K562 (cell line): ENCODE results near the gene NEU1. TPM values are rescaled to one million over a fixed set of nuclear protein-coding genes. Genes with fewer than 3 reads are reported as not detected.
A peak's percentile ranks its signal among the peaks of the same experiment; 100 is the strongest.

Source experiments
- CBX2 ChIP-seq: fragments of 200-600 bp; sonication (generic); IDR thresholded peaks from one replicate; pipeline ENCODE4 v1.6.1; 2012; ENCODE audit warnings: mild to moderate bottlenecking, low read length, inconsistent platforms; ENCODE audit not compliant: insufficient read depth, poor library complexity, severe bottlenecking
- GATA2 ChIP-seq: sonication (generic); formaldehyde crosslinking; IDR thresholded peaks from 2 replicates; pipeline ENCODE4 v1.4.0; 2020; ENCODE audit warnings: mild to moderate bottlenecking, missing genetic modification reagents
- GTF2F1 ChIP-seq: IDR thresholded peaks from 2 replicates; pipeline ENCODE4 v1.6.1; 2011; ENCODE audit warnings: low read depth, low read length, improper control_type of control experiment
- HDAC2 ChIP-seq: fragments of 450-650 bp; IDR thresholded peaks from 2 replicates; pipeline ENCODE4 v1.6.1; 2016; ENCODE audit warnings: mild to moderate bottlenecking
- LARP7 ChIP-seq: fragments of 450-650 bp; IDR thresholded peaks from 2 replicates; pipeline ENCODE4 v1.6.1; 2016
- MED1 ChIP-seq: sonication (generic); formaldehyde crosslinking; IDR thresholded peaks from 2 replicates; pipeline ENCODE4 v1.8.1; 2023; ENCODE audit warnings: missing genetic modification reagents, borderline replicate concordance
- MTF1 ChIP-seq: fragments of 250-450 bp; sonication (Bioruptor Pico); IDR thresholded peaks from 2 replicates; pipeline ENCODE4 v1.9.0; 2021; ENCODE audit warnings: moderate library complexity, mild to moderate bottlenecking, inconsistent platforms, borderline replicate concordance
- NFATC3 ChIP-seq: fragments of 450-650 bp; IDR thresholded peaks from 2 replicates; pipeline ENCODE4 v1.6.1; 2017; ENCODE audit warnings: mild to moderate bottlenecking
- NFYB ChIP-seq: IDR thresholded peaks from 2 replicates; pipeline ENCODE4 v1.6.1; 2011; ENCODE audit warnings: mild to moderate bottlenecking, moderate library complexity; ENCODE audit not compliant: insufficient read length; ENCODE audit errors: extremely low read depth
- PTRF ChIP-seq: fragments of 450-650 bp; IDR thresholded peaks from 2 replicates; pipeline ENCODE4 v1.6.1; 2016; ENCODE audit warnings: mild to moderate bottlenecking, missing genetic modification characterization, missing compliant biosample characterization
- RFX7 ChIP-seq: fragments of 250-450 bp; sonication (Bioruptor Pico); IDR thresholded peaks from 2 replicates; pipeline ENCODE4 v1.5.1; 2021; ENCODE audit warnings: mild to moderate bottlenecking
- YBX1 ChIP-seq: fragments of 450-650 bp; IDR thresholded peaks from 2 replicates; pipeline ENCODE4 v1.7.1; 2016; ENCODE audit warnings: mild to moderate bottlenecking
- ZNF12 ChIP-seq: sonication (generic); formaldehyde crosslinking; IDR thresholded peaks from 2 replicates; pipeline ENCODE4 v1.4.0; 2020; ENCODE audit warnings: mild to moderate bottlenecking, missing genetic modification reagents
- polyA plus RNA-seq, 8 experiments: library from polyadenylated mRNA; depleted of rRNA in 4 of 8; stranded (reverse) in 5 of 8; unstranded in 3 of 8; fragments of >200 nt; fragmentation: Nextera tagmentation in 2 of 8; fragmentation: Illumina TruSeq in 1 of 8; extraction: Ambion mirVana in 2 of 8; extraction: Trizol in 1 of 8; gene quantifications; 2 replicates each; pipeline versions ENCODE4 v1.2.1 to v1.2.3, GENCODE V29; 2011 to 2014; ENCODE audit warnings: inconsistent platforms in 1 of 8, missing spikeins in 1 of 8
- total RNA-seq, 7 experiments: library from RNA; depleted of rRNA in 6 of 7; stranded (reverse); fragments of >200 nt in 6 of 7; fragmentation: Illumina TruSeq in 2 of 7; extraction: Trizol in 2 of 7; gene quantifications; 2 replicates each; pipeline versions ENCODE4 v1.2.1 to v1.2.3, GENCODE V29; 2011 to 2021; ENCODE audit warnings: low replicate concordance in 1 of 7
- TF ChIP-seq, protein P1 (sequence below): fragments of 150-350 bp; conservative IDR thresholded peaks from 2 replicates; pipeline ENCODE4 v1.6.1; 2014; ENCODE audit warnings: low read length
- TF ChIP-seq, protein P2 (sequence below): fragments of 450-650 bp; formaldehyde crosslinking; IDR thresholded peaks from 2 replicates; pipeline ENCODE4 v1.4.0; 2022; ENCODE audit warnings: missing genetic modification characterization
- TF ChIP-seq, protein P3 (sequence below): sonication (generic); IDR thresholded peaks from 2 replicates; pipeline ENCODE4 v1.6.1; 2016
- TF ChIP-seq, protein P4 (sequence below): fragments of 250-450 bp; sonication (Bioruptor Pico); IDR thresholded peaks from 2 replicates; pipeline ENCODE4 v1.4.0; 2020; ENCODE audit warnings: mild to moderate bottlenecking, moderate library complexity, borderline replicate concordance
- TF ChIP-seq, protein P5 (sequence below): fragments of 250-450 bp; sonication (Bioruptor Pico); IDR thresholded peaks from 2 replicates; pipeline ENCODE4 v1.8.0; 2022; ENCODE audit warnings: inconsistent platforms

Gene NEU1
- total and polyA plus RNA-seq, 9 of the 15 experiments (the other 6 are each of a cell fraction or from before 2014, with no cell fraction given), result 14.8 to 67.8 (median 51.0) TPM

DNA sequence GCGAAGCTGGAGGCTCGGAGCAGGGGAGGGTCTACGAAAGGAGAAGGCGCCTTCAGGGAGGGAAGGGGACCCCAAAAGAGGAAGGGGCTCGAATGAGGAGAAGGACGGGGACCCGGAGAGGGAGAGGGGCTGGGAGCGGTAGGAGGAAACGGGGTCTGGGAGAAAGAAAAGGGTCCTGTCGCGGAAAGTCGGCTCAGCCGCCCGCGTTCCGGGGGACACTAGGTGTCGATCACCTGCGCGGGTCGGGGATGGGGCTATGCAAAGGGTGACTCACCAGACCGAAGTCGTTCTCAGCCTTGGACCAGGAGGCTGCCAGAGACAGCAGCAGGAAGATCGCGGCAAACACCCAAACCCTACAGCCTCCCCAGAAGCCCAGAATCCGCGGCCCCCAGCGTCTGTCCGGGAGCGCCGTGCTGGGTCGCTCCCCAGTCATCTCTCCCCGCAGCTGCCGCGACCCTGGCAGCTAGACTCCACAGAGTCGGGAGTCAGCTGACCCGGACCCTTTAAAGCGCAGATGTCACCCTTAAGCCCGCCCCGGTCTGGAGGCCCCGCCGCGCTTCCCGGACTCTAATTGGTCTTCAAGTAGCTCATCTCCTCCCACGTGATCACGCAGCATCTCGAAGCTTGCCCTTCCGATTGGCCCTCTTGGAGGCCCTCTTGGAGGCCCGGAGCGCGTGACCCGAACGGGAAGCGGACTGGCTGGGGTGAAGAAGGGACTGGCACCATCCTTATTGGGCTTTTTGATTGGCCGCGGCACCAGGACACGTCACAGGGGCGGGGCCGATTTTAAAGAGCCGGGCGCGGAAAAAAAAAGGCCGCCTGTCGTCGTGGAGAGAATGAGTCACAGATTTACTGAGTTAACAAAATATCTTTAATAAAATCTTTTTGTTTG, at the start of gene NEU1 (continued):
- TF ChIP-seq CBX2 (no peak), LARP7 (peak; percentile 87; the same call in 1 of the 2 replicates), ZNF12 (CRISPR knock-in tag) (no peak), NFYB (peak; percentile 77), YBX1 (0 out of 2 replicates have a peak, but pooled peaks have one; percentile 42), PTRF (tag) (no peak), NFATC3 (peak; percentile 99), GATA2 (no peak), GTF2F1 (peak; percentile 50; the same call in 1 of the 2 replicates), MED1 (CRISPR knock-in tag) (no peak), HDAC2 (peak; percentile 97), RFX7 (no peak), MTF1 (CRISPR knock-in tag) (no peak)
- TF ChIP-seq, protein P1, sequence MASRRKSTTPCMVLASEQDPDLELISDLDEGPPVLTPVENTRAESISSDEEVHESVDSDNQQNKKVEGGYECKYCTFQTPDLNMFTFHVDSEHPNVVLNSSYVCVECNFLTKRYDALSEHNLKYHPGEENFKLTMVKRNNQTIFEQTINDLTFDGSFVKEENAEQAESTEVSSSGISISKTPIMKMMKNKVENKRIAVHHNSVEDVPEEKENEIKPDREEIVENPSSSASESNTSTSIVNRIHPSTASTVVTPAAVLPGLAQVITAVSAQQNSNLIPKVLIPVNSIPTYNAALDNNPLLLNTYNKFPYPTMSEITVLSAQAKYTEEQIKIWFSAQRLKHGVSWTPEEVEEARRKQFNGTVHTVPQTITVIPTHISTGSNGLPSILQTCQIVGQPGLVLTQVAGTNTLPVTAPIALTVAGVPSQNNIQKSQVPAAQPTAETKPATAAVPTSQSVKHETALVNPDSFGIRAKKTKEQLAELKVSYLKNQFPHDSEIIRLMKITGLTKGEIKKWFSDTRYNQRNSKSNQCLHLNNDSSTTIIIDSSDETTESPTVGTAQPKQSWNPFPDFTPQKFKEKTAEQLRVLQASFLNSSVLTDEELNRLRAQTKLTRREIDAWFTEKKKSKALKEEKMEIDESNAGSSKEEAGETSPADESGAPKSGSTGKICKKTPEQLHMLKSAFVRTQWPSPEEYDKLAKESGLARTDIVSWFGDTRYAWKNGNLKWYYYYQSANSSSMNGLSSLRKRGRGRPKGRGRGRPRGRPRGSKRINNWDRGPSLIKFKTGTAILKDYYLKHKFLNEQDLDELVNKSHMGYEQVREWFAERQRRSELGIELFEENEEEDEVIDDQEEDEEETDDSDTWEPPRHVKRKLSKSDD, result no peak; the same call in 1 of the 2 replicates
- TF ChIP-seq, protein P2, sequence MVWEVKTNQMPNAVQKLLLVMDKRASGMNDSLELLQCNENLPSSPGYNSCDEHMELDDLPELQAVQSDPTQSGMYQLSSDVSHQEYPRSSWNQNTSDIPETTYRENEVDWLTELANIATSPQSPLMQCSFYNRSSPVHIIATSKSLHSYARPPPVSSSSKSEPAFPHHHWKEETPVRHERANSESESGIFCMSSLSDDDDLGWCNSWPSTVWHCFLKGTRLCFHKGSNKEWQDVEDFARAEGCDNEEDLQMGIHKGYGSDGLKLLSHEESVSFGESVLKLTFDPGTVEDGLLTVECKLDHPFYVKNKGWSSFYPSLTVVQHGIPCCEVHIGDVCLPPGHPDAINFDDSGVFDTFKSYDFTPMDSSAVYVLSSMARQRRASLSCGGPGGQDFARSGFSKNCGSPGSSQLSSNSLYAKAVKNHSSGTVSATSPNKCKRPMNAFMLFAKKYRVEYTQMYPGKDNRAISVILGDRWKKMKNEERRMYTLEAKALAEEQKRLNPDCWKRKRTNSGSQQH (CRISPR knock-in tag), result peak; percentile 88
- TF ChIP-seq, protein P3, sequence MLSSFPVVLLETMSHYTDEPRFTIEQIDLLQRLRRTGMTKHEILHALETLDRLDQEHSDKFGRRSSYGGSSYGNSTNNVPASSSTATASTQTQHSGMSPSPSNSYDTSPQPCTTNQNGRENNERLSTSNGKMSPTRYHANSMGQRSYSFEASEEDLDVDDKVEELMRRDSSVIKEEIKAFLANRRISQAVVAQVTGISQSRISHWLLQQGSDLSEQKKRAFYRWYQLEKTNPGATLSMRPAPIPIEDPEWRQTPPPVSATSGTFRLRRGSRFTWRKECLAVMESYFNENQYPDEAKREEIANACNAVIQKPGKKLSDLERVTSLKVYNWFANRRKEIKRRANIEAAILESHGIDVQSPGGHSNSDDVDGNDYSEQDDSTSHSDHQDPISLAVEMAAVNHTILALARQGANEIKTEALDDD, result no peak
- TF ChIP-seq, protein P4, sequence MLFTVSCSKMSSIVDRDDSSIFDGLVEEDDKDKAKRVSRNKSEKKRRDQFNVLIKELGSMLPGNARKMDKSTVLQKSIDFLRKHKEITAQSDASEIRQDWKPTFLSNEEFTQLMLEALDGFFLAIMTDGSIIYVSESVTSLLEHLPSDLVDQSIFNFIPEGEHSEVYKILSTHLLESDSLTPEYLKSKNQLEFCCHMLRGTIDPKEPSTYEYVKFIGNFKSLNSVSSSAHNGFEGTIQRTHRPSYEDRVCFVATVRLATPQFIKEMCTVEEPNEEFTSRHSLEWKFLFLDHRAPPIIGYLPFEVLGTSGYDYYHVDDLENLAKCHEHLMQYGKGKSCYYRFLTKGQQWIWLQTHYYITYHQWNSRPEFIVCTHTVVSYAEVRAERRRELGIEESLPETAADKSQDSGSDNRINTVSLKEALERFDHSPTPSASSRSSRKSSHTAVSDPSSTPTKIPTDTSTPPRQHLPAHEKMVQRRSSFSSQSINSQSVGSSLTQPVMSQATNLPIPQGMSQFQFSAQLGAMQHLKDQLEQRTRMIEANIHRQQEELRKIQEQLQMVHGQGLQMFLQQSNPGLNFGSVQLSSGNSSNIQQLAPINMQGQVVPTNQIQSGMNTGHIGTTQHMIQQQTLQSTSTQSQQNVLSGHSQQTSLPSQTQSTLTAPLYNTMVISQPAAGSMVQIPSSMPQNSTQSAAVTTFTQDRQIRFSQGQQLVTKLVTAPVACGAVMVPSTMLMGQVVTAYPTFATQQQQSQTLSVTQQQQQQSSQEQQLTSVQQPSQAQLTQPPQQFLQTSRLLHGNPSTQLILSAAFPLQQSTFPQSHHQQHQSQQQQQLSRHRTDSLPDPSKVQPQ (CRISPR knock-in tag), result 0 out of 2 replicates have a peak, but pooled peaks have one; percentile 5
- TF ChIP-seq, protein P5, sequence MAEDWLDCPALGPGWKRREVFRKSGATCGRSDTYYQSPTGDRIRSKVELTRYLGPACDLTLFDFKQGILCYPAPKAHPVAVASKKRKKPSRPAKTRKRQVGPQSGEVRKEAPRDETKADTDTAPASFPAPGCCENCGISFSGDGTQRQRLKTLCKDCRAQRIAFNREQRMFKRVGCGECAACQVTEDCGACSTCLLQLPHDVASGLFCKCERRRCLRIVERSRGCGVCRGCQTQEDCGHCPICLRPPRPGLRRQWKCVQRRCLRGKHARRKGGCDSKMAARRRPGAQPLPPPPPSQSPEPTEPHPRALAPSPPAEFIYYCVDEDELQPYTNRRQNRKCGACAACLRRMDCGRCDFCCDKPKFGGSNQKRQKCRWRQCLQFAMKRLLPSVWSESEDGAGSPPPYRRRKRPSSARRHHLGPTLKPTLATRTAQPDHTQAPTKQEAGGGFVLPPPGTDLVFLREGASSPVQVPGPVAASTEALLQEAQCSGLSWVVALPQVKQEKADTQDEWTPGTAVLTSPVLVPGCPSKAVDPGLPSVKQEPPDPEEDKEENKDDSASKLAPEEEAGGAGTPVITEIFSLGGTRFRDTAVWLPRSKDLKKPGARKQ, result no peak
